HG03097 (cell line): ENCODE results near the gene IZUMO1R.
"Not testable (repeated sequence)": the region's sequence is repeated elsewhere in the genome, so short reads cannot be mapped to it uniquely, and the experiment has no call there.

ENCODE experiments used
- ATAC-seq: cut with Tn5 transposase; IDR thresholded peaks from one replicate; pipeline ENCODE4 v1.9.1; 2021; ENCODE audit not compliant: unreplicated experiment, low FRiP score

Gene IZUMO1R

GRCh38 chr11:94322501-94322900 lies 18.1 kb downstream of the IZUMO1R start:
- no peak for ATAC-seq

GRCh38 chr11:94325681-94326080 lies 21.3 kb downstream of the IZUMO1R start:
- peak; percentile 82 for ATAC-seq

GRCh38 chr11:94326947-94327346 lies 22.6 kb downstream of the IZUMO1R start:
- ATAC-seq: no peak

- no peak for ATAC-seq
Observed at GRCh38 chr11:94328587-94329080, 24.3 kb downstream of the IZUMO1R start.

- ATAC-seq: no peak
Observed at GRCh38 chr11:94329501-94329900, 25.1 kb downstream of the IZUMO1R start.

- no peak for ATAC-seq
Observed at GRCh38 chr11:94330789-94331188, 26.4 kb downstream of the IZUMO1R start.

- no peak for ATAC-seq
Observed at GRCh38 chr11:94332814-94333213, 28.4 kb downstream of the IZUMO1R start.

- no peak for ATAC-seq
Observed at GRCh38 chr11:94336033-94336432, 31.7 kb downstream of the IZUMO1R start.

- no peak for ATAC-seq
Observed at GRCh38 chr11:94338651-94339050, 34.3 kb downstream of the IZUMO1R start.

GRCh38 chr11:94342250-94342649 lies 37.9 kb downstream of the IZUMO1R start:
- no peak for ATAC-seq

- no peak for ATAC-seq
Observed at GRCh38 chr11:94343495-94343894, 39.1 kb downstream of the IZUMO1R start.

GRCh38 chr11:94346311-94346710 lies 41.9 kb downstream of the IZUMO1R start:
- not testable (repeated sequence) for ATAC-seq

GRCh38 chr11:94350850-94351563 lies 46.6 kb downstream of the IZUMO1R start:
- not testable (repeated sequence) for ATAC-seq
